ENCODE data around the gene RASL10A. TPM values are rescaled to one million over a fixed set of nuclear protein-coding genes. Genes with fewer than 3 reads are reported as not detected.
A peak's percentile ranks its signal among the peaks of the same experiment; 100 is the strongest.

The RASL10A gene
- total RNA-seq, 3 donors from 2014 or later: 2.7 to 4.7 (median 4.3) TPM

DNA sequence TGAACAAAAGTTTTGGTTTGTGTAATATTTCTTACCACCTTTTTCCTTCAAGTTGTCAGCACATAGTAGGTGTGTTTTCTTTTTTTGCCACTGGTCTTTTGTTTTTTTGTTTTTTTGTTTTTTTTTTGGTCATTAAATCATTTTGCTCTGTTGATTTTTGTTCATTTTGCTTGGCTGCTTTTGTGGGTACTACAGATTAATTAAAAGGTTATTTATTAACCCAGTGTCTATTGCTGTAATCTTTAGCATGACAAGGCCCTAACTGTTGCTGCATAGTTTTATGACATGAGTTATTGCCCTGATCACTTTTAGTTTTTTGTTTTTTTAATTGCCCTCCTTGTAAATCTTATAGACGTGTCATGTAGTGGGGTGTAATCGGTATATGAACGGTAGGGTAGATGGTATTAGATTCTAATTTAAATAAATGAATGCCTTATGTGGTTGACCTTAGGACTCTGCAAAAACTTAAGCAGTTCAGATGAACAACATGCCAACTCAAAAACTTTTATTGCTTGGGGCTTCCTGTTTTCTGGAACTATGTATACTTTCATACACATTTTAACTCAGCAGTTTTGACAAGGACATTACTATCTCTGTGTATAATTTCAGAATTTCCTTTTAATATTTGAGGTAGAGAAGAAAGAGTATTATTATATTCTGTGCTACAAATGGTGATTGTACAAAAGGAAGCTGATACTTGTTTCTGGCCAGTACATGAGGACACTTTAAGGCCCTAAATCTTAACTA, 39.5 kb downstream of the RASL10A start:
- peaks cover 0 to 10% of the 10 kb centered on the region in 2 donors for H3K4me1 ChIP-seq
- peaks cover 6% of the 10 kb centered on the region for H3K36me3 ChIP-seq
- intact Hi-C loops (cut with DNase I; ENCODE audit: low total_unique reads): no loop called here

GRCh38 chr22:29275167-29275566, 40.3 kb downstream of the RASL10A start:
- Histone ChIP-seq H3K4me1 (peaks cover 0 to 11% of the 10 kb centered on the region in 2 donors), H3K27ac (no peak overlapping the region), H3K36me3 (peaks cover 6% of the 10 kb centered on the region), H3K4me3 (no peak overlapping the region), H3K27me3 (no peaks in the 10 kb centered on the region), H3K9me3 (no peaks in the 10 kb centered on the region)
- TF ChIP-seq POLR2A (IDR thresholded peaks at IDR 0.05): no peak
- no peak for TF ChIP-seq POLR2AphosphoS5 (IDR thresholded peaks at IDR 0.05)
- TF ChIP-seq, protein P1, sequence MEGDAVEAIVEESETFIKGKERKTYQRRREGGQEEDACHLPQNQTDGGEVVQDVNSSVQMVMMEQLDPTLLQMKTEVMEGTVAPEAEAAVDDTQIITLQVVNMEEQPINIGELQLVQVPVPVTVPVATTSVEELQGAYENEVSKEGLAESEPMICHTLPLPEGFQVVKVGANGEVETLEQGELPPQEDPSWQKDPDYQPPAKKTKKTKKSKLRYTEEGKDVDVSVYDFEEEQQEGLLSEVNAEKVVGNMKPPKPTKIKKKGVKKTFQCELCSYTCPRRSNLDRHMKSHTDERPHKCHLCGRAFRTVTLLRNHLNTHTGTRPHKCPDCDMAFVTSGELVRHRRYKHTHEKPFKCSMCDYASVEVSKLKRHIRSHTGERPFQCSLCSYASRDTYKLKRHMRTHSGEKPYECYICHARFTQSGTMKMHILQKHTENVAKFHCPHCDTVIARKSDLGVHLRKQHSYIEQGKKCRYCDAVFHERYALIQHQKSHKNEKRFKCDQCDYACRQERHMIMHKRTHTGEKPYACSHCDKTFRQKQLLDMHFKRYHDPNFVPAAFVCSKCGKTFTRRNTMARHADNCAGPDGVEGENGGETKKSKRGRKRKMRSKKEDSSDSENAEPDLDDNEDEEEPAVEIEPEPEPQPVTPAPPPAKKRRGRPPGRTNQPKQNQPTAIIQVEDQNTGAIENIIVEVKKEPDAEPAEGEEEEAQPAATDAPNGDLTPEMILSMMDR (IDR thresholded peaks at IDR 0.05): no peak
- intact Hi-C loops (cut with DNase I; ENCODE audit: low total_unique reads): no loop called here
- DNase-seq (ENCODE audit: low spot score in 2 of 2): no peak

More for the DNA sequence above, 39.5 kb downstream of the RASL10A start:
- no peaks in the 10 kb centered on the region for H3K27me3 ChIP-seq
- TF ChIP-seq, protein P1 (IDR thresholded peaks at IDR 0.05): no peak
- TF ChIP-seq POLR2A (IDR thresholded peaks at IDR 0.05): no peak
- no peak for TF ChIP-seq POLR2AphosphoS5 (IDR thresholded peaks at IDR 0.05)
- no peak overlapping the region for H3K4me3 ChIP-seq
- no peaks in the 10 kb centered on the region for H3K9me3 ChIP-seq
- H3K27ac ChIP-seq: no peak overlapping the region
- DNase-seq (ENCODE audit: low spot score in 2 of 2): no peak

- H3K4me1 ChIP-seq: peaks cover 0 to 16% of the 10 kb centered on the region in 2 donors
- no peak for DNase-seq (ENCODE audit: low spot score in 2 of 2)
- no peak overlapping the region for H3K27ac ChIP-seq
- TF ChIP-seq POLR2AphosphoS5 (IDR thresholded peaks at IDR 0.05) (no peak), POLR2A (IDR thresholded peaks at IDR 0.05) (no peak)
- TF ChIP-seq, protein P1 (IDR thresholded peaks at IDR 0.05): no peak
- no peaks in the 10 kb centered on the region for H3K36me3 ChIP-seq
- H3K9me3 ChIP-seq: no peaks in the 10 kb centered on the region
- intact Hi-C loops (cut with DNase I; ENCODE audit: low total_unique reads): no loop called here
- no peaks in the 10 kb centered on the region for H3K27me3 ChIP-seq
- H3K4me3 ChIP-seq: no peak overlapping the region
Observed at GRCh38 chr22:29272624-29273023, 42.9 kb downstream of the RASL10A start.

DNA sequence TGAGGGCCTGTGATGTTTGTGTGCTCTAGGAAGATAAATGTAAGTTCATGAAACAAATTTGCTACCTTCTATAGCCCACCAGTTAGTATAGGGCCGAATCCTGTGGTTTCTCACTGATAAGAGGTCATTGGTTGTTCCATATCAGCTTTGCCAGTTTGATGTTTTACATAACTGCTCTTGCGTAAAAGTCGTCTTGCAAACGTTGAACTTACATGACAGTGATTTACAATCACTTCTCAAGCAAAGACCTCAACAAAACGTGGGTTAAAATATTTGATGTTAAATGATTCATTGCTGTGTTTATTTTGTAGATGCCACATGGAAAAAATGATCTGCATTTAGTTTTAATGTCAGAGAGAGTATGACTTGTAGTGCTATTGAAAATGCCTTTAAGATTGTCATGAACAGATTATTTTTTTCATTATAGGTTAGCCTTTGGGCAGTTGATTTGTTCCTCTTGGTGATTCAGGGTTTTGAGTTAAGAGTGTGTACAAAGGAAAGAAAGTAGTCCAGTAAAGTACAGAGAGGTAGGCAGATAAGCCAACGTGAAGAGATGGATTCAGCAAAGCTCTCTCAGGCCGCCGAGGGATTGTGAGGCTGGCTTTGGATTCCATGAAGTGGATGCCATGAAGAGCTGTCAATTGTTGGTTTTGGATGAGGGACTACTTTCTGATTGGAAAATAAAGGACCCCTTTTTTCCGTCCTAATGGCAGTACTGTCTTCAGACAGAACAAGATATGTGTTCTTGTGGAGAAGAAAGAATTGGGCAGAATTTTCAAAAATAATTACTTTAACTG, 44.8 kb downstream of the RASL10A start:
- Histone ChIP-seq H3K27me3 (no peaks in the 10 kb centered on the region), H3K27ac (no peak overlapping the region), H3K36me3 (no peaks in the 10 kb centered on the region), H3K9me3 (no peaks in the 10 kb centered on the region), H3K4me3 (peak overlapping the region; percentile 77 to 95 (median 95)), H3K4me1 (peaks cover 7 to 16% of the 10 kb centered on the region in 2 donors)
- TF ChIP-seq POLR2A (IDR thresholded peaks at IDR 0.05): no peak
- TF ChIP-seq POLR2AphosphoS5 (IDR thresholded peaks at IDR 0.05): no peak
- TF ChIP-seq, protein P1 (IDR thresholded peaks at IDR 0.05): no peak
- no peak for DNase-seq (ENCODE audit: low spot score in 2 of 2)
- intact Hi-C loops (cut with DNase I; ENCODE audit: low total_unique reads): no loop called here
